Fibroblast of skin of scalp (primary cell): ENCODE measurements around the gene SRSF10. TPM values are rescaled to one million over a fixed set of nuclear protein-coding genes. Genes with fewer than 3 reads are reported as not detected.
A peak's percentile ranks its signal among the peaks of the same experiment; 100 is the strongest.
"Not testable (repeated sequence)": the region's sequence is repeated elsewhere in the genome, so short reads cannot be mapped to it uniquely, and the experiment has no call there.

Source experiments
- DNase-seq: peaks from one replicate; pipeline ENCODE4 v3.0.0-alpha.2; 2013
- polyA plus RNA-seq, 2 experiments: library from polyadenylated mRNA; unstranded; fragments of 120-200 nt; gene quantifications; one replicate each; pipeline ENCODE4 v1.2.1, GENCODE V29; 2013; ENCODE audit not compliant: insufficient read length in 2 of 2

Gene SRSF10
- 89.6 TPM for polyA plus RNA-seq (2013, experiment 1 of 2; ENCODE audit: insufficient read length)
- 96.2 TPM for polyA plus RNA-seq (2013, experiment 2 of 2; ENCODE audit: insufficient read length)

GRCh38 chr1:23979881-23980727 is at the start of gene SRSF10:
Gene SRSF10, minus strand, starts transcription at chr1:23980327. Its CDS starts 72 bp downstream, at chr1:23980255.
- DNase-seq: peak; percentile 99

- peak; percentile 71 for DNase-seq
These were observed 47.8 kb upstream of the SRSF10 start for GRCh38 chr1:24027838-24028468.

- DNase-seq: peak; percentile 82
These were observed 42.6 kb upstream of the SRSF10 start for GRCh38 chr1:24022581-24023361.

- no peak for DNase-seq
These were observed 41.5 kb upstream of the SRSF10 start for GRCh38 chr1:24021403-24022266.

- no peak for DNase-seq
These were observed 40.3 kb upstream of the SRSF10 start for GRCh38 chr1:24020470-24020869.

- DNase-seq: peak; percentile 64
These were observed 39.9 kb upstream of the SRSF10 start for GRCh38 chr1:24020025-24020424.

GRCh38 chr1:24018611-24019580 is 38.8 kb upstream of the SRSF10 start:
- peak; percentile 99 for DNase-seq

- peak; percentile 74 for DNase-seq
These were observed 35.4 kb upstream of the SRSF10 start for GRCh38 chr1:24015221-24016210.

GRCh38 chr1:24012878-24013277 is 32.8 kb upstream of the SRSF10 start:
- DNase-seq: not testable (repeated sequence)

- DNase-seq: no peak
These were observed 30.5 kb upstream of the SRSF10 start for GRCh38 chr1:24010650-24011049.

GRCh38 chr1:24009406-24009805 is 29.3 kb upstream of the SRSF10 start:
- peak; percentile 67 for DNase-seq

GRCh38 chr1:24008574-24009184 is 28.6 kb upstream of the SRSF10 start:
- DNase-seq: peak; percentile 80

GRCh38 chr1:24007079-24007478 is 27.0 kb upstream of the SRSF10 start:
- DNase-seq: no peak

GRCh38 chr1:24005163-24005562 is 25.0 kb upstream of the SRSF10 start:
- no peak for DNase-seq

- DNase-seq: no peak
These were observed 24.0 kb upstream of the SRSF10 start for GRCh38 chr1:24004132-24004531.

GRCh38 chr1:24003331-24003972 is 23.3 kb upstream of the SRSF10 start:
- DNase-seq: peak; percentile 49

- DNase-seq: no peak
These were observed 22.6 kb upstream of the SRSF10 start for GRCh38 chr1:24002695-24003094.

- DNase-seq: no peak
These were observed 19.1 kb upstream of the SRSF10 start for GRCh38 chr1:23999156-23999671.
